Spleen (tissue), 11 donors: ENCODE measurements around the gene ERO1B. TPM values are rescaled to one million over a fixed set of nuclear protein-coding genes. Genes with fewer than 3 reads are reported as not detected.
"Not testable (repeated sequence)": the region's sequence is repeated elsewhere in the genome, so short reads cannot be mapped to it uniquely, and the experiment has no call there.

Source experiments
- DNase-seq: peaks from one replicate; pipeline ENCODE4 v3.0.0-alpha.2; 2020
- H3K27ac ChIP-seq, 8 donors: fragments of 200-600 bp; sonication (generic) in 7 of 8; 1 replicate in 4 of 8; 2 replicates in 4 of 8; pipeline versions ENCODE4 v1.5.0 to v1.8.0; 2016 to 2021; ENCODE audit warnings: inconsistent platforms in 4 of 8, mild to moderate bottlenecking in 4 of 8, moderate library complexity in 1 of 8
- H3K27me3 ChIP-seq, 7 donors: fragments of 200-600 bp; sonication (generic) in 6 of 7; replicated peaks in 1 of 7; 1 replicate in 4 of 7; 2 replicates in 3 of 7; pipeline versions ENCODE4 v1.5.0 to v1.8.0; 2016 to 2021; ENCODE audit warnings: inconsistent platforms in 3 of 7, mild to moderate bottlenecking in 1 of 7
- H3K36me3 ChIP-seq, 6 donors: fragments of 200-600 bp; sonication (generic) in 5 of 6; 1 replicate in 4 of 6; 2 replicates in 2 of 6; pipeline versions ENCODE4 v1.5.0 to v1.8.0; 2016 to 2021; ENCODE audit warnings: inconsistent platforms in 2 of 6
- H3K4me1 ChIP-seq, 6 donors: fragments of 200-600 bp; sonication (generic) in 5 of 6; 1 replicate in 3 of 6; 2 replicates in 3 of 6; pipeline versions ENCODE4 v1.5.0 to v1.8.0; 2016 to 2021; ENCODE audit warnings: inconsistent platforms in 3 of 6
- H3K4me3 ChIP-seq, 8 donors: fragments of 200-600 bp; sonication (generic) in 7 of 8; 1 replicate in 4 of 8; 2 replicates in 4 of 8; pipeline versions ENCODE4 v1.5.0 to v1.8.0; 2016 to 2021; ENCODE audit warnings: inconsistent platforms in 4 of 8, mild to moderate bottlenecking in 4 of 8, moderate library complexity in 2 of 8
- H3K9me3 ChIP-seq, 8 donors: fragments of 200-600 bp; sonication (generic) in 7 of 8; 1 replicate in 4 of 8; 2 replicates in 4 of 8; pipeline versions ENCODE4 v1.5.0 to v1.8.0; 2016 to 2021; ENCODE audit warnings: inconsistent platforms in 4 of 8
- CTCF ChIP-seq, 11 experiments: fragments of 200-600 bp in 7 of 11; fragments of 450-650 bp in 4 of 11; sonication (generic) in 4 of 11; IDR thresholded peaks in 8 of 11; conservative IDR thresholded peaks in 3 of 11; 1 replicate in 7 of 11; 2 replicates in 4 of 11; pipeline versions ENCODE4 v1.4.0 to v1.8.0; 2016 to 2021; ENCODE audit warnings: antibody characterized with exemption in 11 of 11, inconsistent platforms in 4 of 11, mild to moderate bottlenecking in 1 of 11
- POLR2A ChIP-seq, 3 donors: fragments of 450-650 bp; IDR thresholded peaks; one replicate each; pipeline ENCODE4 v1.5.1; 2017; ENCODE audit warnings: antibody characterized with exemption in 3 of 3, mild to moderate bottlenecking in 1 of 3
- POLR2AphosphoS5 ChIP-seq, 3 donors: sonication (generic); formaldehyde crosslinking; IDR thresholded peaks; one replicate each; pipeline ENCODE4 v1.5.1; 2017; ENCODE audit warnings: antibody characterized with exemption in 3 of 3
- WGBS, 5 donors: extraction: QIAGEN DNeasy Blood & Tissue Kit in 3 of 5; methylation state at CpG; one replicate each; pipeline versions ENCODE4 v1.1.5 to v1.1.7; 2013 to 2018; 5-methylcytosine and 5-hydroxymethylcytosine counted together
- intact Hi-C: fragments of 100-400 bp; cut with DNase I; formaldehyde crosslinking; loops from one replicate; pipeline ENCODE4 v1.15.0; 2023; ENCODE audit warnings: low total_unique reads
- polyA plus RNA-seq, 3 donors: library from polyadenylated mRNA; stranded (reverse); fragments of 200-250 nt; gene quantifications; one replicate each; pipeline ENCODE4 v1.2.1, GENCODE V29; 2013
- total RNA-seq, 7 donors: library from RNA; depleted of rRNA in 3 of 7; stranded (reverse); fragments of >200 nt in 3 of 7; fragmentation: NEBNext Ultra II Directional in 4 of 7; extraction: Animal tissue kit (Norgen Biotek cat#: 25700) in 4 of 7; gene quantifications; one replicate each; pipeline versions ENCODE4 v1.1.0 to v1.2.1, GENCODE V29; 2016 to 2021
- donor health status: healthy with polysubstance abuse.
- donor health status: DM: no; HTN: no; CAD: no; lungs with moderate emphysema.
- donor health status: DM: no; HTN: no; CAD: no.
- donor health status: Bipolar disorder and iron deficiency.
- donor health status: healthy.
- donor health status: DM: no; HTN: no; CAD: no.
- donor health status: DM: yes; HTN: yes; CAD: no.

Gene ERO1B
- total and polyA plus RNA-seq, 10 donors, result 3.9 to 29.4 (median 16.4) TPM

GRCh38 chr1:236315092-236315491 lies 33.3 kb upstream of the ERO1B start:
- no peak for DNase-seq
- 86 to 97% (median 95%) methylated on average over 10 of the region's 10 CpGs for WGBS, 5 donors
- H3K27me3 ChIP-seq, result no peaks in the 10 kb centered on the region
- TF ChIP-seq POLR2AphosphoS5 (IDR thresholded peaks at IDR 0.05) (no peak), POLR2A (IDR thresholded peaks at IDR 0.05) (no peak), CTCF (IDR thresholded peaks at IDR 0.05 in 8 of 11, conservative IDR thresholded peaks at IDR 0.05 in 3 of 11) (no peak)
- H3K36me3 ChIP-seq, result no peaks in the 10 kb centered on the region
- no peaks in the 10 kb centered on the region for H3K4me1 ChIP-seq
- H3K4me3 ChIP-seq, result no peak overlapping the region
- no peak overlapping the region for H3K27ac ChIP-seq
- no peaks in the 10 kb centered on the region for H3K9me3 ChIP-seq
- intact Hi-C loops, result no loop called here

DNA sequence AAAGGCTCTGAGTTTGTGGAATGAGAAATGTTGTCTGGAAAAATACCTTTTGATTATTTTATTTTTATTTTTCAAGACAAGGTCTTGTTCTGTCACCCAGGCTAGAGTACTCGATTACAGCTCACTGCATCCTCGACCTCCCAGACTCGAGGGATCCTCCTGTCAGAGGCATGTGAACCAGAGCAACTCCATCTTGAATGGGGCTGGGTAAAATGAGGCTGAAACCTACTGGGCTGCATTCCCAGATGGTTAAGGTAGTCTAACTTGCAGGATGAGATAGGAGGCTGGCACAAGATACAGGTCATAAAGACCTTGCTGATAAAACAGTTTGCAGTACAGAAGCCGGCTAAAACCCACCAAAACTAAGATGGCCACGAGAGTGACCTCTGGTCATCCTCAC lies 32.3 kb upstream of the ERO1B start:
- H3K9me3 ChIP-seq, DNase-seq, H3K27ac ChIP-seq, intact Hi-C loops, H3K27me3 ChIP-seq, H3K36me3 ChIP-seq, H3K4me1 ChIP-seq, H3K4me3 ChIP-seq: not testable (repeated sequence)
- 85 to 94% (median 86%) methylated on average over 5 of the region's 5 CpGs for WGBS, 5 donors

DNA sequence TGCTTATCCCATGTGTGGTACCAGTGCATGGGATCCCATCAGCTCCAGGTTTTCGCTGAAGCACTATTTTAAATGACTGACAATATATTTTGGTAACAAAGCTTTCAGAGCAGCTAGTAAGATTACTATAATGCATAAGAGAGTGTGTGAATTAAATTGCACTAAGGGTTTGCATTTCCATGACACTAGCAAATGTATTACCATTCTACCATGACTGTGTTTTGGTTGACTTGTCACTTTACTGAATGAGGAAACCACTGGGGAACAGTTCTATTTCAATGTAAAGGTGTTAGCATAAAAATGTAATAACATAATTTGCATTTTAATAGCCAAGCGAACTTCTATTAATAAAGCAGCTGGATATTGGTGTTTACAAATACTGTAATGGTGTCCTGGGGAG lies 31.7 kb upstream of the ERO1B start:
- Histone ChIP-seq H3K4me1 (no peaks in the 10 kb centered on the region), H3K36me3 (no peaks in the 10 kb centered on the region), H3K4me3 (no peak overlapping the region), H3K27me3 (no peaks in the 10 kb centered on the region), H3K27ac (no peak overlapping the region), H3K9me3 (no peaks in the 10 kb centered on the region)
- intact Hi-C loops, result no loop called here
- TF ChIP-seq POLR2AphosphoS5 (IDR thresholded peaks at IDR 0.05) (no peak), CTCF (IDR thresholded peaks at IDR 0.05 in 8 of 11, conservative IDR thresholded peaks at IDR 0.05 in 3 of 11) (no peak), POLR2A (IDR thresholded peaks at IDR 0.05) (no peak)
- 78 to 91% (median 88%) methylated on average over 2 of the region's 2 CpGs for WGBS, 5 donors
- DNase-seq, result no peak

- 69 to 84% (median 74%) methylated on average over 4 of the region's 4 CpGs for WGBS, 5 donors
- intact Hi-C loops, result no loop called here
- Histone ChIP-seq H3K4me1 (no peaks in the 10 kb centered on the region), H3K27me3 (no peaks in the 10 kb centered on the region), H3K9me3 (no peaks in the 10 kb centered on the region), H3K27ac (no peak overlapping the region), H3K36me3 (no peaks in the 10 kb centered on the region), H3K4me3 (no peak overlapping the region)
- no peak for DNase-seq
- TF ChIP-seq CTCF (IDR thresholded peaks at IDR 0.05 in 8 of 11, conservative IDR thresholded peaks at IDR 0.05 in 3 of 11) (no peak), POLR2AphosphoS5 (IDR thresholded peaks at IDR 0.05) (no peak), POLR2A (IDR thresholded peaks at IDR 0.05) (no peak)
Observed at GRCh38 chr1:236311040-236311439, 29.3 kb upstream of the ERO1B start.

GRCh38 chr1:236308827-236309226 lies 27.1 kb upstream of the ERO1B start:
- Histone ChIP-seq H3K27ac (no peak overlapping the region), H3K36me3 (no peaks in the 10 kb centered on the region), H3K9me3 (no peaks in the 10 kb centered on the region), H3K27me3 (no peaks in the 10 kb centered on the region), H3K4me1 (no peaks in the 10 kb centered on the region), H3K4me3 (no peak overlapping the region)
- TF ChIP-seq POLR2A (IDR thresholded peaks at IDR 0.05), result no peak
- no peak for TF ChIP-seq CTCF (IDR thresholded peaks at IDR 0.05 in 8 of 11, conservative IDR thresholded peaks at IDR 0.05 in 3 of 11)
- TF ChIP-seq POLR2AphosphoS5 (IDR thresholded peaks at IDR 0.05), result no peak
- WGBS, 5 donors, result 88 to 96% (median 94%) methylated on average over 5 of the region's 5 CpGs
- DNase-seq, result no peak
- intact Hi-C loops, result no loop called here
